ENCODE data around the gene SP6.
A peak's percentile ranks its signal among the peaks of the same experiment; 100 is the strongest.

The SP6 gene

GRCh38 chr17:47879028-47879585, 28.1 kb upstream of the SP6 start:
- DNase-seq, result peak; percentile 51

GRCh38 chr17:47878203-47879027, 27.5 kb upstream of the SP6 start:
- DNase-seq, result no peak

DNA sequence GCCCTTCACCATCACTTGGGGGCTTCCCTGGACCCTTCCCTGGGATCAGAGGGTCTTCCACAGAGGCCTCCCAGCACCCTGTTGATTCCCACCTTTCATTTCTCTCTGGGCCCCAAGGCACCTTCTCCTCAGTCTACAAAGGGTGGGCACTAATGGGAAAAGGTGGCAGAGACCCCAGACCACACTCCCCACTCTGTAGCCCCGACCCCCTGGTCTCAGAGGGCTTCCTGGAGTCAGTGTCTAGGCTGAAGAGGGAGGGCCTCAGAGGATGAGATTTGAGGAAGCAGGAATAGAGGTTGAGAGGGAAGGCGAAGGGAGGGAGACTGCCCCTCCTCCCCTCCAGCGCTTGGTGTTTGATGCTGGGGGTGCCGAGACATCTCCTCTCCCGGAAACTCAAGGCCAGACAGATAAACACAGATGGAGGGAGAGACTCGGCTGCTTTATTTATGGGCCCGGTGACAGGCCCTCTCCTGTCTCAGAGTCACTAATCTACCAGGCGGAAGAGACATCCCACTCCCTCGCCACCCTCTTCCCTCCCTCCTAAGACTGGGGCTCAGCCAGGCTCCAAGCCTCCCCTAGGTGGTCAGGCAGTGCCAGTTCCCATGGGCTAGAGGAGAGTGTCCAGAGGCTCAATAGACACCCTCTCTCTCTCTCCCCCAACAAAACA, 26.5 kb upstream of the SP6 start:
- DNase-seq, result peak; percentile 20

DNA sequence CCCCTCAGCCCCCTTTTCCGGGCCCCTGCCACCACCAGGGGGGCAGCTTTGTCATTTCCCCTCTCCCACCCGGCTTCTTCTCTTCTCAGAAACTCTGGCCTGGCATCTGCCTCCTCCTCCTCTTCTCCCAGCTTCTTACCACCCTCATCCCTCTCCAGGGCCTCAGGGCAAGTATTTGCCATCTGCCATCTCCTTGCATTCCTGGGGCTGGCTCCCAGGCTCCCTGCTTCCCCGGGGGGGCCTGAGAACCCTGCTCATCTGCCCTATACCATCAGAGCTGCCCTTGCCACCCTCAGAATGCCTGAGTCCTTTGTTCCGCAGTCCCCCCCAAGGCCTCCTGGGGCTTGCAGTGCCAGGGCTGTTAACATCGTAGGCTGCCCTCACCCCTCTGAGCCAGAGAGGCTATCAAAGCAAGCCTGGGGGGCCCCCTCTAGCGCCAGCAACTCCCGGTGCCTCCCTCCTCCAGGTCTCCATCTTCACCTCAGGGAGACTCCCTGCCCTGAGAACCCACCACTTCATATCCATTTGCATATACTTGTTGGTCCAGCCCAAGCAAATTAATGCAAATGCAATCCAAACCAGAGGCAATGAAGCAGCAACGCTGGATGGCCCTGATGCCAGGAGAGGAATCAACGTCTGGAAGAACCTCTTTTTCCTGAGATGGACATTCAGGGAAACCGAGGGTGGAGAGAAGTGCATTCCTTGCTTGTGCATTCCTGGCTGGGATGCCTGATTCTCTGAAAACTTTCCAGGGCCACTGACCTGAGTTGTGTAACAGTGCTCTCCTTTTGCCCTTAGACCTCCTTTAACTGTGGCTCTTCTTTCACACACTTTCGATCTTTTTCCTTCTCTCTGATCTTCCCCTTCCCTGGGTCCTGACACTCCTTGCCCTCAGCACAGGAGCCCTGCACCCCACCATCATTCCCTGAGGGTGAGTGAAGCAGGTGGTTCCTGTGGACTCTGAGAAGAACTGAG, 24.3 kb upstream of the SP6 start:
- no peak for DNase-seq

DNA sequence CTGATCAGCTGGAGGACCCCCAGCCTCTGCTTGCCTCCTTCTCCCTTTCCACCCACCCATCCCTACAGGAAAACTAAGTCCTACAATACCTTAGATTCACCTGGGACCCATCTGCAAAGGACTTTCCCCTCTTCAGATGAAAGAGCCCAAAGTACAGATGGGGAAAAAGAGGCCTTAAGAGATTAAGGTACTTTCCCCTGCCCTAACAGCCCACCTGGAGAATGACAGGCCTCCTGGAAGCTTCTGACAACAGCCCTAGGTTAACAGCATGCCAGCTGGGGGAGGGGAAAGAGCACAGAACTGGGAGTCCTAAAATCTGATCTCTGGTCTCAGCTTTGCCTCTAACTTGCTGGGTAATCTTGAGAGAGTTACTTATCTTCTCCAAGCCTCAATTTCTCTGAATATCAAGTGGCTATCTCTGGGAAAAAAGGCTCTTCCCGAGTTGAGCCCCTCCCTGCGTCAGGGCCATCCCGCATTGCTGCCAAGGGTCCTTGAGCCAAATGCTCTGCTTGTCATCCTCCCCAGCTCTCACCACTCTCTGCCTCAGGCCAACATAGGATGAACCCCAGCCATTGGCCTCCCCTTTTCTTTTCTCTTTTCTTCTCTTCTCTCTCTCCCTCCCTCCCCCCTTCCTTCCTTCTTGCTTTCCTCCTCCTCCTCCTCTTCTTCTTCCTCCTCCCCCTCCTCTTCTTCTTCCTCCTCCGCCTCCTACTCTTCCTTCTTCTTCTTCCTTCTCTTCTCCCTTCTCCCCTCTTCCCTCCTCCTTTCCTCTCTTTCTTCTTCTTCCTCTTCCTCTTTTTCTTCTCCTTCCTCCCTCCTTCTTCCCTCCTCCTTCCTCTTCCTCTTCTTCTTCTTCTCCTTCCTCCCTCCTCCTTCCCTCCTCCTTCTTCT, 22.5 kb upstream of the SP6 start:
- no peak for DNase-seq

- DNase-seq, result no peak
Observed at GRCh38 chr17:47872651-47873161, 21.7 kb upstream of the SP6 start.

DNA sequence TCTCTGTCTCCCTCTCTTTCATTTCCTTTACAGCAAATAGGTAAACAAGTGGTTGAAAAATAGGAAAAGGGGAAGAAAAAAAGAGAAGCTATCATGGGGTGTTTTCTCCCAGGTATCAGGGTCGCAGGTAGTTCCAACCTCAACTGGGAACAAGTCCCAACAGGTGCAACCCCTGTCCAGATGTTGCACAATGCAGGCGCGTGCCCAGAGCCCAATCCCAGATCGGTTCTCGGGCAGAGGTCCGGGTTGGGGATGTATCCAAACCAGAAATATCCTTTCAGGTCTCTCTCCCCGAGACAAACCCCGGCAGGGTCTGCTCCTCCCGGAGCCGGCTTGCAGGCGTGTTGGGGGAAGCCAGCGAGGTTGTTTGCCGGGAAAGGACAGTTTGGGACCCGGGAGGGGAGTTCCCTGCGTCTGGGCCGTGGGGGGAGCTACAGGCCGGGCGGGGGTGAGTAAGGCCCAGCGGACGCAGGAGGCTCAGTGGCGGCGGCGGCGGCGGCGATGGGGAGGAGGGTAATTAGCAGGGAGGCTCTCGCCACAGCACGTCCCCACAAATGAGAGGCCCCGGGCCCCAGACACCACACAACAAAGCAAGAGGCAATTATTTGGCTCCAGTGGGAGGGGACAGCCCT, 21.2 kb upstream of the SP6 start:
- no peak for DNase-seq

DNA sequence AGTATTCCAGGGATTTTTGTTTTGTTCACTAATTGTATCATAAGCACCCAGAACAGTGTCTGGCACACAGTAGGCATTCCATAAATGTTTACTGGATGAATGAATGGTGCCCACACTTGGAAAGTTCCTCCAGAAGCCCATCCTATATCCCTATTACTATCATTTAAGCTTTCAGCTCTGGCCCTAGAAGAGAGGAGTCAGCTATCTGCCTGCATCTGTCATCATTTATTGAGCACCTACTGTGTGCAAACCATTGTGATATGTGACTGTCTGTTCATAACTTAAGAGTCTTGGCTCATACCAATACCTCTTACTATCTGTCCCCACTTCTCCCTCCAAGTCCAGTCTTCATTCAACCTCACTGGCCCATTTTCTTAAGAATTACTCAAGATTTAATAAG, 20.1 kb upstream of the SP6 start:
- DNase-seq, result no peak

GRCh38 chr17:47870056-47870455, 19.1 kb upstream of the SP6 start:
- DNase-seq, result no peak

GRCh38 chr17:47869114-47869513, 18.2 kb upstream of the SP6 start:
- DNase-seq, result no peak

- DNase-seq, result no peak
Observed at GRCh38 chr17:47867813-47868533, 17.0 kb upstream of the SP6 start.

DNA sequence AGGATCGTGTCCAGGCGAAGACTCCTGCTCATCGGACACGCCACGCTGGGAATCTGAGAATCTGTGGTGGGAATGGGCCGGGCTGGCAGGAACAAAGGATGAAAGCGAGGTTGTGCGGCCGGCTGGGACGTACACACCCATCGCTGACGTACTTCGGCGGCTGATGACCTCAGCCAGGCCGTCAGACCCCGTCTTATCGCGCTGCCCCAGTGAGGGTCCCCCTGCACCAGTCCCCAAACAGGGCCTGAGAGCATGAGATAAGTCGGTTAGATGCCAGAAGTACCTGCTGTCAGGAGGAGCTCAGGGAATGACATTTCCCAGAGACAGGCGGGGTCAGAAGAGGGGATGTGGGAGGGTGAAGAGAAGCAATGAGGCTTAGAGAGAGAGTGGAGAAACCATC, 16.0 kb upstream of the SP6 start:
- DNase-seq, result peak; percentile 86

DNA sequence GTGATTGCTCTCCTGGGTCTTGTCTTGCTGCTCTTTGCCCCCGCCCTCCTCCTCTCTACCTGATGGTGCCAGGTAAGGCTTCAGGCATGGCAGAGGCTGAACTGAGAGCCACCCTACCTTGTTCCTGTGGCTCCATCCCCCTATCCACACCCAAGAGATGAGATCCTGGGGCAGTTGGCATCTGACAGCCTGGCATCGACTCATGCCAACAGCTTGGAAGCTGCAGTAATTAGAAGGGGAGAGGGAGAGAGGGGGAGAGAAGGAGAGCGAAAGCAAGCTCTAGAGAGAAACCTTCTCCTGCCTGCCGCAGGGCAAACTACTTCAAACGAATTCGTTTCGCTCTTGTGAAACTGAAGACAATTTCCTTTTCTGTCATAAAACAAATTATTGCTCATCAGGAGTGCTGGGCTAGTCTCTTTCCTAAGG, 13.8 kb upstream of the SP6 start:
- DNase-seq, result no peak

DNA sequence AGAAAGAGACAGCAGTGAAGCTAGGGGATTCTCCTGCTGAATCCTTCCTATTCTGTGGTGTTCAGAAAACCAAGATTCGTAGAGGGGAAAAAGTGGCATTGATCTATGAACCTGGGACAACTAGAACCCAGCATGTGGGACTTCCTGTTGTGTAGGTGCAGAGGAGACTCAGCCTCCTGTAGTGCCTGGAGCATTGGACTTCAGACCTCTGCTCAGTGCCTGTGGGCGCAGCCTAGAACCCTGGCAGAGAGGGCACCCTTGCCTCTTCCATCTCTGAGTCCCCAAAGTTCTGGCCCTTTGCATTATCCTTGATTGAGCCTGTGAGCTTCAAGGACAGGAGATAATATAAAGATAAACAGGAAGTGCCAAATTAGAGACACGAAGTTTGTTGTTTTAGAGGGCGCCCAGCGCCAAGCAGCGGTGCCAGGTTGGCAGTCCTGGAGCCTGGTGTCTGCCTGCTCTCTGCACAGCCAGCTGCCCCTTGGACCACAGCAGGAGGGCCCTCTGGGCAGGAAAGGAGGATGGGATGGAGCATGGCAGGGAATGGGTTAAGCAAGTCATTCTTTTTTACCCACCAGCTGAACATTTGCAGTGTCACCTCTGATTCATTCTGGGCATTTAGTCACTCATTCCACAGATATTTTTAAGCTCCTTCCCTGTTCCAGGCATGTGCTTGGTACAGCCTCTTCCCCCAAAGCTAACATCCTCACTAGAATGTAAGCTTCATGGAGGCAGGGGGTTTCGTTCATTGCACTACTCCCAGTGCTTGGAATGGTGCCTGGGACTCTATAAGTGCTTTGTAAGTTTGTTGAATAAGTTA, 11.9 kb upstream of the SP6 start:
- peak; percentile 17 for DNase-seq

DNA sequence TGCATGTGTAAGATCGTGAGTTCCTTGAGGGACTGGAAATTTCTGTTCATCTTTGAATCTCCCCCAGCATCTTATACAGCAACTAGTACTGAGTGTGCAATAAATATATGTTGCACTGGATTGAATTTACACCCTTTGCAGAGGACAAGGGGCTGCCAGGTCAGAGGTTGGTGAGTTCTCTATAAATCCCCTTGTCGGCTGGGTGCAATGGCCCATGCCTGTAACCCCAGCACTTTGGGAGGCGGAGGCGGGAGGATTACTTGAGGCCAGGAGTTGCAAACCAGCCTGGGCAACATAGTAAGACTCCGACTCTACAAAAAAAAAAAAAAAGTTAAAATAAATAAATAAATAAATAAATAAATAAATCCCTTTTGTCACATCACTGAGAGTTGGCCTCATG, 9.4 kb upstream of the SP6 start:
- DNase-seq, result no peak

GRCh38 chr17:47857551-47858455, 6.8 kb upstream of the SP6 start:
- no peak for DNase-seq

DNA sequence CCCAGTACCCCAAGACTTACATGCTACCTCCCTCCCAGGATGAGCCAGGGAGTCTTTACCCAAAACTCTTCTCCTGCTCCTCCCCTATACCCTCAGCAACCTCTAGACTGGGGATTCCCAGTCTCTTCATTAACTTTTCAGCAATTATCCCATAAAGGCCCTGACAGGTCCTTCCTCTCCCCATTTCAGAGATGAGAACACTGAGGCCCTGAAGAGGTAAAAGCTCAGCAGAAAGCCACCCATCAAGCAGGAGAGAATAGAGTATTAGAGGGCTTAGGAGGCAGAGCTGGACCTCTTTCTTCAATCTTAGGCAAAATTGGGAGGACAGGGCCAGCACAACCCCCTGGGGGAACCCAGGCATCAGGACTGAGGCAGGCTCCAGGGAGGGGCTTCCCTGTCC, 5.9 kb upstream of the SP6 start:
- DNase-seq, result no peak

DNA sequence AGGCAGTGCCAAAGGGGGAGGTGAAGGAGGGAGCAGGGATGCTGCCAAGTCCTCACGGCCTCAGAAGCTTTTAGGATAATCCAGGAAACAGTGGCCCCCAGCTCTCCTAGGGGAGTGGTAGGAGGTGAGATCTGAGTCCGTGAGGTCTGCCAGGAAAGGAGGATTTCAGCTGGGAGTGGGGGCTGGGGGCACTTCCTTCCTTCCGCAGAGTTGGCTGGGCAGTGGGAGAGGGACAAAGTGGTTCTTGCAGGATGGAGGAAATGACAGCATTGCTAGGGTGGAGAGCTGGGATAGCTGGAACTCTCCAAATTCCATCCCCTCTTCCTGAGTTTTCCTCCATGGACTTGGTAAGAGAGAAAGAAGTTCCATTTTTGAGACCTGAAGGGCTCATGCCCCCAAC, 4.8 kb upstream of the SP6 start:
- DNase-seq, result no peak

DNA sequence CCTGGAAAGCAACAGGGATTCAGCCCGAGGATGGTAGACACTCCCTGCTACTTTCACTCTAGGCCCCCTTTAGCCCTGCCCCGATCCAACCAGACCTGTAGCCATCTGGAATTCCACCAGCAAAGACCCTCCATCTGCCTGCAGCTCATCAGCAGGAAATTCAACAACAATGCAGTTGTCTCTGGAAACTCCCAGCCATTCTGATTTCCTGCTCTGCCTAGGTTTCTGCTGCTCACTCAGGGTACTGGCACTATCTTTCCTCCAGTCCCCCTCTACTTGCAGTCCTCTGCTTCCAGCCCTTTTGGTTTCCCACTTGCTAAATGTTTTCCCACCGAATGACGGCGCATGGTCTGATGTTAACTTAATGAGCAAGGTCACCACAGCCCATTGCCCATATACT, 2.7 kb upstream of the SP6 start:
- DNase-seq, result no peak

Measured in OCI-M1 (cell line).